Measurements from ENCODE around the gene RSPH3.

Gene RSPH3

DNA sequence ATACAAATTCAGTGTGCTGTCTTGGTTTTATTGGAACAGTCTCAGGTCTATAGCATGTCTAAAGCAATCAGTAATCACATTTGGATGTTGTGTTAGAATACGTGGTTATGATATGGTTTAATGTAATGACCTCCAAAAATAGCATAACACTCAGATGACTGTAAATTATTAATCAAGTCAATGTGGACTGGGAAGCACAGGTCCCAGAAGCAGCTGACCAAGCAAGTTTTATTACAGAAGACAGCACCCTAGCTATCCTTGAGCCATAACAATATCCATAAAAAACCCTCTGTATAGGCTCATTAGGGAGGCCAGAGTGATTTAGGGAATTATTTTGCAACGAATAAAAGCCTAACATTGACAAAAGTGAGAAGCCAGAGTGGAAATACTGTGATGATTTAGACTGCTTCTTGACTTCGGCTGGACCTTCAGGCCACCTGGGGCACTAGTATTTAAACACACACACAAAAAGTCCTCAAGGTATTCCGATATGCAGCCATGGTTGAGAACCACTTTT, 66.9 kb downstream of the RSPH3 start:
- no peak for DNase-seq (ENCODE audit: low spot score)

- no peak for DNase-seq (ENCODE audit: low spot score)
These were observed 71.9 kb downstream of the RSPH3 start for GRCh38 chr6:158928068-158928467.

GRCh38 chr6:158926414-158926813, 73.6 kb downstream of the RSPH3 start:
- DNase-seq (ENCODE audit: low spot score) = no peak

- no peak for DNase-seq (ENCODE audit: low spot score)
These were observed 75.2 kb downstream of the RSPH3 start for GRCh38 chr6:158924499-158925455.

DNA sequence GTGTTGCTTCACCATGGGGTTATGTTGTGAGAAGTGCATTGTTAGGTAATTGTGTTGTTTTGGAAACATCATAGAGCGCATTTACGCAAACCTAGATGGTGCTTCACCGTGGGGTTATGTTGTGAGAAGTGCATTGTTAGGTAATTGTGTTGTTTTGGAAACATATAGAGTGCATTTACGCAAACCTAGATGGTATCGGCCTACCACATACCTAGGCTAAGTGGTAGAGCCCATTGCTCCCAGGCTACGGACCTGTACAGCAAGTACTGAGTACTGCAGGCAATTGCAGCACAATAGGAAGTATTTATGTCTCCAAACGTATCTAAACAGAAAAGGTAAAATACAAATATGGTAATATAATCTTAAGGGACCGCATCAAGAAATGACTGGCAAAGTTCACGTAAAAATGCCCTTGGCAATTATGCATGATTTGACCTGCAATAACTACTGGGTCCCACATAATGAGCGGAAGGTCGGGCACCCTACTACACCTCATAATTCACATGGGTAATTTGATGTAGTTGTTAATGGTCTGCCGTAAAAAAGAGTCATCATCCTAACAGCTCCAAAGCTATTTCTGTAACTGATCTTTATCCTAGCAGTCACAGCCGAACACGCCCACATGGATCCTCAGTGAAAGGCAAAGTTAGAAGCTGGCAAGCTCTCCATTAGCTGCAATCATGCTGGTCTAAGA, 76.0 kb downstream of the RSPH3 start:
- DNase-seq (ENCODE audit: low spot score) = no peak

Data from left forelimb (tissue), 1 donor.